ENCODE results near the gene COP1.
A peak's percentile ranks its signal among the peaks of the same experiment; 100 is the strongest.

The COP1 gene

DNA sequence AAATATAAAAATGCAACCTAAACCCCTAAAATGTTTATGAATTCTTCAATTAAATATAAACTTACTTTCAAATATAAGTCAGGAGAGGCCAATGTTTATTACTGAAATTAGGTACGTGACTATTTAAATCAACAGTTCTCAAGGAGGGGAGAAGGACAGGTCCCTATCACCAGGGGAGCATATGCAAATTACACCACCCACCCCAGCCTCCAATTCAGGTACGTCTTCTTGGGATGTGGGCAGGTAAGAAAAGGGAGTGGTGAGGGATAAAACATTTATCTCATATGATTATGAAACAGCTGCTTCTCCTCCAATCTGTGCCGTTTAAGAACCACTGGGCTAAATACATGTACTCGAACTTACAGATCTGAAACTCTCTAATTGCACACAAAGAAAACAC is 3.4 kb downstream of the COP1 start:
- FAIRE-seq (no peak), DNase-seq (ENCODE audit: extremely low spot score, insufficient read length, low read depth) (no peak)

DNA sequence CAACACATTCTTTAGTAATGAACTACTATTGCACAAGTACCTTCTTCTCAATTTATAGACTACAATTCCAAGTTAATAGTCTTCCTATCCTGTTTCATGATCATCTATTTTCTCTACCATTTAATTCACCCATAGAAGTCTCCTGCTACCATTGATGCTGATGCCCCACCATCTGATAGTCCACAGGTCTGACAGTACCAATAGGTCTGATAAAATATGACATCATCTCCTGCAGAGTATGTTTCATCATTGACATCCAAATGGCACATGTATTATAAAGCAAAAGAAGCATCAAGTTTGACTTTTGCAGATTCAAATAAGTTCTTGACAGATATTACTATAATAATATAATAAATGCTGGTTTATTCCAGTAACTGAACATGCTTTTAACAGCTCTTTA is 5.5 kb downstream of the COP1 start:
- DNase-seq (ENCODE audit: extremely low spot score, insufficient read length, low read depth): no peak
- no peak for FAIRE-seq

DNA sequence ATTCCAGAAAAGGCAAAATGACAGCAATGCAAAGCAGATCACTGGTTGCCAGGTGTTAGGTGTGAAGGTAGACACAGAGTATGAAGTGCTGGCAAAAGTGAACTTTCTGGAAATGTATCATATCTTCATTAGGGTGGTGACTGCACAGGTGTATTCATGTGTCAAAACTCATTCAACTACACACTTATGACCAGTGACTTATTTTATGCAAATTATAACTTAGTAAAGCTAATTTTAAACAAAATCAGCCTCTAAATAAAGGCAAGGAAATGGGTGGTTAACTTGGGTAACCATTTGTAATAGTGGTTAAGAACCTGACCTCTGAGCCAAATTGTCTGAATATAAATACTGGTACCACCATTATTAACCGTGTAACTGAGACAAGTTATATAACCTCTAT is 7.4 kb downstream of the COP1 start:
- peak; percentile 48 for FAIRE-seq
- DNase-seq (ENCODE audit: extremely low spot score, insufficient read length, low read depth): no peak

DNA sequence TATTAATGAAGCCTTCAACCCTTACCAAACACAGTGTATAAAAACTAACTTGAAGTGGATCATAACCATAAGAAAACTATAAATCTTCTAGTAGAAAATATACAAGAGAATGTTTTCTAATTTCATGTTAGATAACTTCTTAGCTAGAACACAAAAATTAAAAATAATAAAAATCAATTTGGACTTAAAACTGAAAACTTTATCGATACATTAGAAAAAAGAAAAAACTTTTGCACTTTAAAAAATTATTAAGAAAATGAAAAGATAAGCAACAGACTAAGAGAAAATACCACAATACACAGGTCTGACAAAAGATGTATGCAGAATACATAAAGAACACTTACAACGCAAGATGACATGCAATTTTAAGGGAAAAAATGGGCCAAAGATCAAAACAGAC is 8.7 kb downstream of the COP1 start:
- FAIRE-seq (no peak), DNase-seq (ENCODE audit: extremely low spot score, insufficient read length, low read depth) (no peak)

DNA sequence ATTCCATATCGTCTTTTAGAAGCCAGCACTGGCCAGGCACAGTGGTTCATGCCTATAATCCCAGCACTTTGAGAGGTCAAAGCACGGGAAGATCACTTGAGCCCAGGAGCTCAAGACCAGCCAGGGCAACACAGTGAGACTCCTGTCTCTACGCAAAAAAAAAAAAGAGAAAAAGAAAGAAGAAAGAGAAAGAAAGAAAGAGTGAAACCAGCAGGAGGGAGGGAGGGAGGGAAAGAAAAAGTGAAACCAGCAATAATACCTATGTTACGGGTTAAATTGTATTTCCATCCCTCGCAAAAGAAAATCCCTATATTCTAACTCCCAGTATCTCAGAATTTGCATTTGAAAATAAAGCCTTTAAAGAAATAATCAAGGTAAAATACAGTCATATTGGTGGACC is 10.4 kb downstream of the COP1 start:
- no peak for DNase-seq (ENCODE audit: extremely low spot score, insufficient read length, low read depth)
- FAIRE-seq: no peak

DNA sequence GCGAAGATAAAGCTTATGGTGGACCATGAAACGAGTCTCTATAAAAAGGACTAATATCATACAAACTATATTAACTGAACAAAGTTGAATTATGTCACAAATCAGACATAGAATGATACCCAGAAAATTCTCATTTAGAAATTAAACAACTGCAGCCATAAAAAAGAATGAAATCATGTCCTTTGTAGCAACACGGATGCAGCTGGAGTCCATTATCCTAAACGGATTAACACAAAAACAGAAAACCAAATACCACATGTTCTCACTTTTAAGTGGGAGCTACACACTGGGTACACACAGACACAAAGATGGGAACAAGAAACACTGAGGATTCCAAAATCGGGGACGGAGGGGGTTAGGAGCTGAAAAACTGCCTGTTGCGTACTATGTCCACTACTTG is 11.5 kb downstream of the COP1 start:
- FAIRE-seq (no peak), DNase-seq (ENCODE audit: extremely low spot score, insufficient read length, low read depth) (no peak)

DNA sequence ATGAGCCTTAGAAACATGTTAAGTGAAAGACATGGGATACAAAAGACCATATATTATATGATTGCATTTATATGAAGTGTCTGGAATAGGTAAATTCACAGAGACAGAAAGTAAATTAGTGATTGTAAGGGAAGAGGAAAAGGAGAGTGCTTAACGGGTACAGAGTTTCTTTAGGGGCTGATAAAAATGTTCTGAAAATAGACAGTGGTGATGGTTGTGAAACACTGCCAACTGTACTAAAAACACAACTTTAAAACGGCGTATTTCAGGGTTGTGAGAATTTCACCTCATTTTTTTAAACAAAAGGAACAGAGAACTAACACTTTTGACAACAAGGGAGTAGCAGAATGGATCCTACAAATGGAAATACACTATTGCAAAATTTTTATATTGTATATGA is 13.4 kb downstream of the COP1 start:
- DNase-seq (ENCODE audit: extremely low spot score, insufficient read length, low read depth): no peak
- peak; percentile 56 for FAIRE-seq

DNA sequence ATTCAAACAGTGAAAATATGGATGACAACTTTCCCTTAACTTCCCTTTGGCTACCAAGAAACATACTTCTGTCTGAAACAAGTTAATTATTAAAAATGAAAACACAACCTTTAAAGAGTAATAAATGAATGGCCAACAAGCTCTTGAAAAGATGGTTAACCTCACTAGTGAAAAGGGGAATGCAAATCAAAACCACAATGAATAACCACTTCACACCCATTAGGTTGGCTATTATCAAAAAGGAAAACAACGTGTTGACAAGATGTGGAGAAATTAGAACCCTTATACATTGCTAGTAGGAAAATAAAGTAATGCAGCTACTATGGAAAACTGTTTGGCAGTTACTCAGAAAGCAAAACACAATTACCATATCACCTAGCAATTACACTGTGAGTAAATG is 14.1 kb downstream of the COP1 start:
- DNase-seq (ENCODE audit: extremely low spot score, insufficient read length, low read depth) (no peak), FAIRE-seq (peak; percentile 96)

DNA sequence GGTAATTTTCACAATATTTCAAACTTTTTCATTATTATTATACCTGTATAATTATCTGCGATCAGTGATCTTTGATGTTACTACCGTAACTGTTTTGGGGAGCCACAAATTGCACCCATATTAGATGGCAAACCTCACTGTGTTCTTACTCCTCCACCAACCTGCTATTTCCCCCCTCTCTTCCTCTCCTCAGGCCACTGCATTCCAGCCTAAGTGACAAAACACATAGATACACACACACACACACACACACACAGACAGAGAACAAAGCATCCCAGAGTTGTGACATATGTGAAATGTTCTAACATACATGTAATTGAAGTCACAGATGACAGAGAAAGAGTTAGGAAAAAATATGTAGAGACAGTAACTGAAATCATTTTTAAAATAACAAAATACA is 18.5 kb downstream of the COP1 start:
- FAIRE-seq (no peak), DNase-seq (ENCODE audit: extremely low spot score, insufficient read length, low read depth) (no peak)

DNA sequence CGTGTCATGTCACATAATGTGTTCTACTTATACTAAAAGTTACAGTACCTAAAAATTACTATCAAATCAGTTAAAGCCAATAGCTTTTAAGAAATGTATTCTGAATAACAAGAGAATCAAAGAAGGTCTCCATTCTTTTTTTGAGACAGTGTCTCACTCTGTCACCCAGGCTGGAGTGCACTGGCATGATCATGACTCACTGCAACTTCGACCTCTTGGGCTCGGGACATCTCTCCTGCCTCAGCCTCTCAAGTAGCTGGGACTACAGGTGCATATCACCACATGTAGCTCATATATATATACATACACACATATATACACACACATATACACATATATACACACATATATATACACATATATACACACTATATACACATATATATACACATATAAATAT is 20.1 kb downstream of the COP1 start:
- DNase-seq (ENCODE audit: extremely low spot score, insufficient read length, low read depth) (no peak), FAIRE-seq (no peak)

DNA sequence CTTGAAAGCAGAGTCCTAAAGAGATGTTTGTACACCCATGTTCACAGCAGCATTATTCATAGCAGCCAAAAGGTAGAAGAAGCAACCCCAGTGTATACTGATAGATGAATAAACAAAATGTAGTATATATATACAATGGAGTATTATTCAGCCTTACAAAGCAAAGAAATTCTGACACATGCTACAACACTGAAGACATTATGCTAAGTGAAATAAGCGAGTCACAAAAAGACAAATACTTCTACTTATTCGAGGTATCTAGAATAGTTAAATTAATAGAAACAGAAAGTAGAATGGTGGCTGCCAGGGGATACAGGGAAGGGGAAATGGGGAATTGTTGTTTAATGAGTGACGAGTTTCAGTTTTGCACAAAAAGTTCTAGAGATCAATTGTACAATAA is 23.5 kb downstream of the COP1 start:
- DNase-seq (ENCODE audit: extremely low spot score, insufficient read length, low read depth) (no peak), FAIRE-seq (peak; percentile 79)

DNA sequence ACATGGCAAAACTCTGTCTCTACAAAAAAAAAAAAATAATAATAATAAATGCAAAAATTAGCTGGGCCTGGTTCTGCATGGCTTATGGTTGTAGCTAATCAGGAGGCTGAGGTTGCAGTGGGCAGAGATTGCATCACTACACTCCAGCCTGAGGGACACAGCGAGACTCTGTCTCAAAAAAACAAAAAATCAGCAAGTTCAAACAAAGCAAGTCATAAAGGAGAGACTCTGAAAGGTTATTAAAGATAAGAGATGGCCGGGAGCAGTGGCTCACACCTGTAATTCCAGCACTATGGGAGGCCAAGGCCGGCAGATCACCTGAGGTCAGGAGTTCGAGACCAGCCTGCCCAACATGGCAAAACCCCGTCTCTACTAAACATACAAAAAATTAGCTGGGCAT is 28.8 kb downstream of the COP1 start:
- DNase-seq (ENCODE audit: extremely low spot score, insufficient read length, low read depth) (no peak), FAIRE-seq (no peak)

DNA sequence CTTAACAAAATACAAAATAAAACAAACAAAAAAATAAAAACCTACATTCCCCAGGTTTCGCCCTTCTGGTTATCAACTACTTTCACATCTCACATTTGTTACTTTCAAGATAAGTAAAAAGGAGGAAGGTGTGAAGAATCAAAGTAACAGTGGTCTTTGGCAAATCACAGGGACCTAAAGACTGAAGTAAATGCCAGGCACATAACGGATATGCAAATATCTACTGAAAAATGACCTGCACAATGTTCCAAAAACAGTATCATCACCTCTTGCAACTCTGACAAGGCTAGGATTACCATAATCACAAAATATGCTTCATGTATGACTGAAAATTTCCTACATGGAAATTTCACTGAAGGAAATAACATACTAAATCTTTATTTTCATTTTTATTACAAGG is 29.3 kb downstream of the COP1 start:
- FAIRE-seq (peak; percentile 81), DNase-seq (ENCODE audit: extremely low spot score, insufficient read length, low read depth) (peak; percentile 11)

DNA sequence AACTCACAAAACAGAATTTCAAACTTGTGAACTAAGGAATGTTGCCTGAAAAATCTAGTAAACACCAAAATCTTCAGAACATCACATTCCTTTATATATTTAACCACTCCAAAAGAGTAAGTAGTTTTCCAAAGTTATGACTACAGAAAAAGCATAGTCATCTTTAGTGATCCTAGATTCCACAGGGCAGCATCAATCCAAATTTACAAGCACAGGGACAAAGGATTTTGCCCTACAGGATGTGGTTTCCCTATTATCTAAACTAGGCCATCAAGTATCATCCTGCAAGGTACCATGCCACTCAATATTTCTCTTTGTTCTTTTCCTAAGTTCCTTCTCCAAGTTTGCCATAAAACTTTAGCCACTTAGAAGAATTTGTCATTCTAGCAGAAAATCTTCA is 33.0 kb downstream of the COP1 start:
- FAIRE-seq (no peak), DNase-seq (ENCODE audit: extremely low spot score, insufficient read length, low read depth) (no peak)

DNA sequence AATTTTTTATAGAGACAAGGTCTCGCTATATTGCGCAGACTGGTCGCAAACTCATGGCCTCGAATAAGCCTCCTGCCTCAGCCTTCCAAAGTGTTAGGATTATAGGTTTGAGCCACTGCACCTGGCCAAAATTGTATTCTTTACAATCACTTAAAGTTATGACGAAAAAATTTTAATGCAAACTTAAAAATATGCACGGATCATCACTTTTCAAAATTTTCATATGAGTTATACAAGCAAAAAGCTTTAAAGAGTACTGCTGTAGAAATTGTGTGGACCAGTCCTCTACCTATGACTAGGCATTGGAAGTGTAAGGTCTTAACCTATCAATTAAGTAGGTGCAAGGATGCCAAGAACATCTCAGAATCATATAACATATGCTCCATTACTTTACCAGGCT is 34.9 kb downstream of the COP1 start:
- FAIRE-seq (no peak), DNase-seq (ENCODE audit: extremely low spot score, insufficient read length, low read depth) (no peak)

DNA sequence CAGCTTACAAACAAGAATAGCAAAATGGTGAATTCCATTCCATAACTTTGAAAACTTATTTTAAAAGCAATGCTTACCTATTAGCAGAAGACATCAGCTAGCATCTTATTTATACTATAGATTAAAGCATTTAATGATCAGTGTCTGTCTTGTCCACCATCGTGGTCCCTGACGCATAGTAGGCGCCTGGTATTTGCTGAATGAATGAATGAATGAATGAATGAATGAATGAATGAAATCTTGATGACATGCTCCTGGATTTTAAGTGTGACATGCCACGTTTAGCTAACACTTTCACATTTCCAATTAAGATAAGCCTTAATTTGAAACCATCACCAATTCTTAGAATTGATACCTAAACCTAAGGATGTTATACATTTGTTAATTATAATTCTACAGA is 39.9 kb downstream of the COP1 start:
- no peak for FAIRE-seq
- DNase-seq (ENCODE audit: extremely low spot score, insufficient read length, low read depth): no peak

DNA sequence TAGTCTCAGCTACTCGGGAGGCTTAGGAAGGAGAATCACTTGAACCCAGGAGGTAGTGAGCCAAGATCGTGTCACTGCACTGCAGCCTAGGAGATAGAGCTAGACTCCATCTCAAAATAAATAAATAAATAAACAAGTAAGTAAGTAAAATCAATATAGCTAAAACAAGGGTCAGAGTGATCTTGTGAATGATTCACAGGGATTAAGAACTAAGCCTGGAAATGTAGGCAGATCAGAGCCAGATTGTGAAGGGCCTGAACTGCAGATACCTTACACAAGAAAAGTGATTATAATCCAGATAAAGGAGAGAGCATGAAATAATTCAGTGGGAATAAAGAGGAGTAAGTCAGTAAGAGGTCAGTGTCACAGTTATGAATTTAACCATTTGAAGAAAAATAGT is 41.5 kb downstream of the COP1 start:
- FAIRE-seq (no peak), DNase-seq (ENCODE audit: extremely low spot score, insufficient read length, low read depth) (no peak)

DNA sequence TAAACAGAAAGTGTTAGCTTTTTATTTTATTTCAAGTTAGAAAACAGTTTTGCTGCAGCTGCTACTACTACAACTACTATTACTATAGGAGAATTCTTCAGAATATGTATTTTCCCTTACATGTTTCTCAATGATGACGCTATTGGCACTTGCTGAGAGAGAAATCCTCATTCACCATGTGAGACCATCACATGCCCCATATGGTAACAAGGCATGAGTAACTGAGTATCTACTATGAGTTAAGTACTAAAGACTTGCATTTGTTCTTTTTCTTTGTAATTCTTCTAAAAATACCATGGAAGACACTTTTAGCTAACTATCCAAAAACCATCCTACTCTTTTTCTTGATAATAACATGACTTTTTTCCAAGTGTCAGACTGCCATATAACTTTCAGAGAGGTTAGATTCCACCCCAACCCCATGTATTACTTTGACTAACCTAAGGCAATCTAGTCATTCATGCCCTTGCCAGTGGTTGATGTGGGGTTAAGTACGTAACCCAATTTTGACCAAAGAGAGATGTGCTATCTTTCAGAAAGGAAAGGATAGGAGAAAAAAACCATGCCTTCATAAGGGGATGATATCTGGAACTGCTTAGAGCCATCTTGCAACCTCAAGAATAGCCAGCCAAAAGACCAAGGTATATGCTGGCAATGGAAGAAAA is 42.9 kb downstream of the COP1 start:
- FAIRE-seq: no peak

DNA sequence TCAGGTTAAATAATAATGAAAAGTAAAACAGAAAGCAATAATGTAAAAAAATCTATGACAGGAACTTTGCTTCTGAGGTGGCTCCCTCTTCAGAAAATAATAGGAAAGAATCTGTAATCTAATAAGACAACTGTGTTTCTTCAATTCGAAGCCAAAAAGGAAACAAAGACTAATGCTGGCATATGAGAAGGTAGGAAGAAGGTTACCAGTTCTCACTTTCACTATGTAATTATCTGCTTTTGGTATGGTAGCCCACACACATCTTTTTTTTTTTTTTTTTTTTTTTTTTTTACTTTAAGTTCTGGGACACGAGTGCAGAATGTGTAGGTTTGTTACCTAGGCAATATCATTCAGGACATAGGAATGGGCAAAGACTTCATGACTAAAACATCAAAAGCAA is 47.1 kb downstream of the COP1 start:
- no peak for FAIRE-seq
- no peak for DNase-seq (ENCODE audit: extremely low spot score, insufficient read length, low read depth)

More for the DNA sequence above, 42.9 kb downstream of the COP1 start:
- no peak for DNase-seq (ENCODE audit: extremely low spot score, insufficient read length, low read depth)

DNA sequence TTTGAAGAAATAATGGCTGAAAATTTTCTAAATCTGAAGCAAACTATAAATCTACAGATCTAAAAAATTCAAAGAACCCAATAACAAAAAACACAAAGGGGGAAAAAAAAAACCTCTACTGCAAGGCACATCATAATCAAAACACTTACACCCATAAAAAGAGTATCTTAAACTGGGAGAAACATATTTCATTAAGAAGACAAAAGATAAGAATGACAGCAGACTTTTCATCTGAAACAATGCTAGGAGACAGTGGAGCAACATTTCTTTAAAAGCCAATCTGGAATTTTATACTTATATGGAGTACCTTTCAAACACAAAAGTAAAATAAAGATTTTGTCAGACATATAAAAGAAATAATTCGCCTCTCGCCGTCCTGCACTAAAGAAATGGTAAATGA is 49.1 kb downstream of the COP1 start:
- FAIRE-seq (no peak), DNase-seq (ENCODE audit: extremely low spot score, insufficient read length, low read depth) (no peak)

DNA sequence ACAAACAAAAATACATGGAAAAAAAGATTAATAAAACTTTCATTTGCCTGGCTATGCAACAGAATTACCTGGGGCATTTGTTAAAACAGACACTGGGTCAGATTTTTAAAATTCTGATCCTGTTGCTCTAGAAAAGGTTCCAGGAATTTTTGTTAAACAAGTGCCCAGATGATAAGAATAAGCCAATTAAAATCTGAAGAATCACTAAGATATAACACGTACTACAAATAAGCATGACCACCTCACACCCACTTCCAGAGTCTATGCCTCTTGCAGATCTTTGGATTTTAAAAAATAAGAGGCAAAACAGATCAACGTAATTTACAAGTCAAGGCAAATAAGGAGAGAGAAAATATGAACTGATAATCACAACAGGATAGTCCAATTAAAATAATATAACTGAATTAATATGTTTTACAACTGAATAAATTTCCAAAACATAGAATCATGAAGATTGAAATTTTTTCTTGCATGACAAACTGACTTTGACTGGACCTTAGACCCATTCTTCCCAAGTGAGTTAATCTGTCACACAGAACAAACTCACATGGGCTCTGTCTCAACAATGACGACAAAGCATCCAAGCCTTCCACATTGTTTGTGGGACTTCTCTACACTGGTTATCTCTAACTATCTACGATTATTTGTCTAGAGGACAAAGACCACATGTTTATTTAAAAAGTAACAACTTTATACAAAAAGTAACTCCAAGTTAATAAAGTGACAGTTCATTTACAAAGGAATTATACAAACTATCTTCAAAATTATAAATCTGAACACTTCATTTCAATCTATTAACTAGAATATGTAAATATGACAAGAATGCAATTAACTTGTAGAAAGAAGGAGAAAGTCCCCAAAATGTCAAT is 56.9 kb downstream of the COP1 start:
- FAIRE-seq (no peak), DNase-seq (ENCODE audit: extremely low spot score, insufficient read length, low read depth) (no peak)

DNA sequence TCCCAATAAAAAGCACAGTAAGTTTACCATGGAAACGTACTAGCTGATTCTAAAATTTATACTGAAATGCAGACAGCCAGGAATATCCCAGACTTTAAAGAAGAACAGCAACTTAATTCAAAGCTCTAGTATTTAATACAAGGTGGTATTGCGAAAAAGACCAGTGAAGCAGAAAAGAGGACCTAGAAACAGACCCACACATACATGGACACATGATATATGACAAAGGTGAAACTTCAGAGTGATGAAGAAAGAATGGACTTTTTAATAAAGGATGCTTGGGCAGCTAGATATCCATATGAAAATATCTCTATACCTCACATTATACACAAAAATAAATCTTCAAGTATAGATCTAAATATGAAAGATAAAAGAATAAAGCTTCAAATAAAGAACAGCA is 62.6 kb downstream of the COP1 start:
- FAIRE-seq (no peak), DNase-seq (ENCODE audit: extremely low spot score, insufficient read length, low read depth) (no peak)
